ENCODE data around the gene ATP6V0D1.

- no peak for TF ChIP-seq CTCF (IDR thresholded peaks at IDR 0.05; ENCODE audit: low read depth, low read length)
- TF ChIP-seq EZH2phosphoT487 (IDR thresholded peaks at IDR 0.05; ENCODE audit: low read depth): no peak
Observed at GRCh38 chr16:67396159-67397035, 84.6 kb downstream of the ATP6V0D1 start.

Data from OCI-LY3 (cell line).